ENCODE results near the gene CACNA2D4.

DNA sequence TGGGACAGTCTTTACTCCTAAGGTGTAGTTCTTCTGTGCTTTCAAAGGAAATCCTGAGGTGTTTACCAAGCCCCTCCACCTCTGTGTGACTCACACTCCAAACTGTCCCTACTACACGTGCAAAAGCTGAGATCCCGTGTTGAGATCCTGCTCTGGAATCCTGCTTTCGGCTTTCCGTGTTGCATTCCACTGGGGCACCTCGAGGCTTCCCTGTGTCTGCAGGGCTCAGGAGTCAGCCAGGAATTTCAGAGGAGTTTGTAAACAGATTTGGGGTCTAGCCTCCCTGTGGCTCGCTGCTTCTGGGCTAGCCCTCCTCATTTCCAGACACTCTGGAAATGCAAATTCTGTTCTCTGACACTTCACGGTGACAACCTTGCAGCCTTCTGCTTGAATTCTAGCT lies 48.4 kb downstream of the CACNA2D4 start:
- no peak for TF ChIP-seq POLR2AphosphoS5 (IDR thresholded peaks at IDR 0.05; ENCODE audit: low read depth, low read length)
- no peak for TF ChIP-seq POLR2A (IDR thresholded peaks at IDR 0.05; ENCODE audit: low read depth, low read length)

All from GM12891 (cell line).